HG02884 (cell line): ENCODE results near the gene DDX50.
"Not testable (repeated sequence)": the region's sequence is repeated elsewhere in the genome, so short reads cannot be mapped to it uniquely, and the experiment has no call there.

ENCODE experiments used
- ATAC-seq: cut with Tn5 transposase; IDR thresholded peaks from one replicate; pipeline ENCODE4 v1.9.1; 2021; ENCODE audit warnings: mild to moderate bottlenecking, moderate library complexity; ENCODE audit not compliant: unreplicated experiment

DDX50 gene, protein sequence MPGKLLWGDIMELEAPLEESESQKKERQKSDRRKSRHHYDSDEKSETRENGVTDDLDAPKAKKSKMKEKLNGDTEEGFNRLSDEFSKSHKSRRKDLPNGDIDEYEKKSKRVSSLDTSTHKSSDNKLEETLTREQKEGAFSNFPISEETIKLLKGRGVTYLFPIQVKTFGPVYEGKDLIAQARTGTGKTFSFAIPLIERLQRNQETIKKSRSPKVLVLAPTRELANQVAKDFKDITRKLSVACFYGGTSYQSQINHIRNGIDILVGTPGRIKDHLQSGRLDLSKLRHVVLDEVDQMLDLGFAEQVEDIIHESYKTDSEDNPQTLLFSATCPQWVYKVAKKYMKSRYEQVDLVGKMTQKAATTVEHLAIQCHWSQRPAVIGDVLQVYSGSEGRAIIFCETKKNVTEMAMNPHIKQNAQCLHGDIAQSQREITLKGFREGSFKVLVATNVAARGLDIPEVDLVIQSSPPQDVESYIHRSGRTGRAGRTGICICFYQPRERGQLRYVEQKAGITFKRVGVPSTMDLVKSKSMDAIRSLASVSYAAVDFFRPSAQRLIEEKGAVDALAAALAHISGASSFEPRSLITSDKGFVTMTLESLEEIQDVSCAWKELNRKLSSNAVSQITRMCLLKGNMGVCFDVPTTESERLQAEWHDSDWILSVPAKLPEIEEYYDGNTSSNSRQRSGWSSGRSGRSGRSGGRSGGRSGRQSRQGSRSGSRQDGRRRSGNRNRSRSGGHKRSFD

DNA sequence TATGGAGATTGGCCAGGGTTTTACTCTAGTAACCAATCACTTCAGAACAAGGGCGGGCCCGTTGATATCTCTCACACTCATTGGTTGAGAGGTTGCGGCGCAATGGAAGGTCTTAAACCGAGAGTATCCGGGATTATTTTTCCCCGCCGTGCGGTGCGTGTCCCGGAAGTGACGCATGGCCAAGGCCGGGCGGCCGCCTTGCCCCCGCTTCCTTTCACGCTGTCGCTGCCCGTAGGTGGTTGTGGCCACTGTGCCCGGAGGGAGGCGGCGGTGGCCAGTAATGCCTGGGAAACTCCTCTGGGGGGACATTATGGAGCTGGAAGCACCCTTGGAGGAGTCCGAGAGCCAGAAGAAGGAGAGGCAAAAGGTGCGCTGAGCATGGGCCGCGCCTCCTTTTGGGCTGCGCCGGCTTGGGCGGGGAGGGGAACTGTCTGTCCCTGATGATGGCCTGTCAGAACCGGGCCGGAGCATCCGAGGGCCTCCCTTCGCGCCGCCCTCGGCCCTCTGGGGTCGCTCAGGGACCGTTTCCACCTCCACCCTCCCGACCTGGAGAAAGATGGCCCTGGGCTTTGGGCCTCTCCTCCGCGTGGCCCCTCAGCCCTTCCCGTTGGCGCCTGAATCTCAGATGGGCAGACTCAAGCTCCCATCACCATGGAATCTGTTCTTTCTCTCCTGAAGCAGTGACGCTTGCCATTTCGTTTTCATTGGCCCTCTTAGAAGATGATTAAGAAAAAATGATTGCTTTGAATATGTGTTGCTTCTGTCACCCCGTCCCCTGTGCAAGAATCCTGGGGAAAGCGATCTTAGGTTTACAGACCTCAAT is at the start of gene DDX50:
TSS of gene DDX50 (plus strand) at position 211 of the 823 bp plus-strand sequence. CDS start at position 281, 70 bp downstream.
- peak; percentile 97 for ATAC-seq

DNA sequence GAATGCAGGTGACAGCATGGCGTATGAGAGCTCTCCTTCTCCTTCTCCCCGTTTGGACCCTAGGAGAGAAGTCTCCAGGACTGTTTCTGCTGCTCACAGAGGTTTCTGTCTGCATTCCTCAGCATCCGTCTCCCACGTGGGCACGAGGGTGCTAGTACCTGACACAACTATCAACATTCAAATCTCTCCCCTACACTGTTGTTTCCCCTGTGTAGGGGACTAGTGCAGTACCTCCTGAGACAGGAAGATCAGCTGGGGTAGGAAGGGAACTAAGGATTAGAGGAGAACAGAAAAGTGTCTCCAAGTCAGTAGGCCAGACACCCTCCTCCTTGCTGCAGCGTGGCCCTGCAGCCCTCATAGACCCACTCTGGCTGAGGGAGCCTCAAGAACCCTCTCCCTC is 44.8 kb upstream of the DDX50 start:
- no peak for ATAC-seq

DNA sequence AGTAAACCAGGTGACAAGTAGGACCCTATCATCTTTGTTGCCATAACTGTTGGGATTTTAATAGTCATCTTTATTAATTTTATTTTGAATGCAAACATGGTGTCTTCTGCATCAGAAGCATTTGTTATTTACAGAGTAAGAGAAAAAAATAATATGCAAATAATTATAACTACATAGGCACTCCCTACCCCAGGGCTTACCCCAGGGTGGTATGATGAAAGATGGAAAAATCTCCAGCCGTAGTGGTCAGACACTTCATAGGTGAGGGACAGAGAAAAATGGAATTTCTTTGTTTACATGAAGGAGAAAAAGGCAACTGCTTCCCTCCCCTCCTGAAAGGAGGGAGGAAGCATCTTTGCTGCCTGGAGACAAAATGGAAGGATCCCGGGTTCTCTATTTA is 44.1 kb upstream of the DDX50 start:
- ATAC-seq = no peak

DNA sequence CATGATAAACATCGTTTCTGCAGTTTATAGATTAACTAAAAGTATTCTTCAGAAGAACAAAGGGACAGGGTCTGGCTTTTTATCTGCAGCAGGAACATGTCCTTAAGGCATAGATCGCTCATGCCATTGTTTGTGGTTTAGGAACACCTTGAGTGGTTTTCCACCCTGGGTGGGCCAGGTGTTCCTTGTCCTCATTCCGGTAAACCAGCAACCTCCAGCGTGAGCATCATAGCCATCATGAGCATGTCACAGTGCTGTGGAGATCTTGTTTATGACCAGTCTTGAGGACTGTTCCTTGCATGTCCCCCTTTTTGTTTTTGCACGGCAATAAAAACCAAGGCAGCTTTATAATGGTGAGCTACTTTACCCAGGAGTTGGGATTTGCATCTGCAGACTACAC is 39.9 kb upstream of the DDX50 start:
- ATAC-seq = no peak

DNA sequence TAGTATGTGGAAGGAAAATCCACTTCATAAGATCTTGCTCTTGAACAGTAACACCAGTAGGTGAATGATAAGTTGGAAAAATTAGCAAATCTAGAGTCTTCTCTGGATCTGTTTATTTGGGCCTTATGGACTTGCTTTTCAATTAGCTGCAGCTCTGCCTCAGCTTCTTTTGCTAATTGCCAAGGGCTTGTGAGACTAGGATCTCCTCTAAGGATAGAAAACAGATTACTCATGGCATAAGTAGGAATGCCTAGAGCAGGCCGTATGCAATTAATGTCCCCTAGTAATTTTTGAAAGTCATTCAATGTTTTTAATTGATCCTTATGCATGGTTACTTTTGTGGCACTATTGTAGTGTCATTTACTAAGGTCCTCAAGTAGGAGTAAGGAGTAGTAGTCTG is 36.5 kb upstream of the DDX50 start:
- ATAC-seq = no peak

DNA sequence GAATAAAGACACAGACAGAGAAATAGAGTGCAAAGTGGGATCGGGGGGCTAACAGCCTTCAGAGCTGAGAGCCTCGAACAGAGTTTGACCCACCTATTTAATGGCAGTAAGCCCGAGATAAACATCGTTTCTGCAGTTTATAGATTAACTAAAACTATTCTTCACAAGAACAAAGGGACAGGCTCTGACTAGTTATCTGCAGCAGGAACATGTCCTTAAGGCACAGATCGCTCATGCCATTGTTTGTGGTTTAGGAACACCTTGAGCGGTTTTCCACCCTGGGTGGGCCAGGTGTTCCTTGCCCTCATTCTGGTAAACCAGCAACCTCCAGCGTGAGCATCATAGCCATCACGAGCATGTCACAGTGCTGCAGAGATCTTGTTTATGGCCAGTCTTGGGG is 32.9 kb upstream of the DDX50 start:
- ATAC-seq = not testable (repeated sequence)

DNA sequence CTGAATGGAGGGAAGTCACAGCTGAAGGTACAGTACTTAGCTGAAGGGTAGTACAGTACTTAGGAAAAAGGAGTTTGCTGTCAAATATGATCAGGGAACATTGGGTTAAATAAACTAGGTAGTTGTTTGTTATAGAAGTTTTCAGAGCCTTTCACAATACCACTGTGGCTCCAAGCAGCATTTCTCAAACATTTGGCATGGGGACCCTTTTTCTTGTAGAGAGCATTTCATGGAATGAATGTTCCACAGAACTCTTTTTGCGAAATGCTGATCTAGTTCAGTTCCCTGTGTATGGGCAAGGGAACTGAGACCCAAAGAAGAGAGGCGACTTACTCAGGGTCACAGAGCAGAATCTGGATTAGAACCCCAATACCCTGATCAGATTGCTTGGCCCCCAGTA is 31.5 kb upstream of the DDX50 start:
- ATAC-seq = no peak

DNA sequence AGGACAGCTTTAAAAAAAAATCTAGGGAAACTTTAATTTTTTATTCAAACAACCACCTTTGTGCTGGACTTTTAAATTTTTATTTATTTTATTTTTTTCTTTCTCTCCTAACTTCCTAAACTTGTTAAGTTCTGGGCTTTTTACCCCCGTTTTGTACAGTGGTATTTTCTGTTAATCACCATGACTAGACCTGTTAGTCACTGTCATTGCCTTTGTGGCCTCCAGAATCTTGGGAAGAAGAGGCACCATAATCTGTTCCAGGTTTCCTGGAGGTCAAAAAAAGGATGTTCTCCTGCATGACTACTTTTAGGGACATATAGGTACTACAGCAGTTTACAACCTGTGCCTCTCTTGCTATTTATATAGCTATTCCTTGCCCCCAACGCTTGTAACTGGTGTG is 31.1 kb upstream of the DDX50 start:
- ATAC-seq = no peak

DNA sequence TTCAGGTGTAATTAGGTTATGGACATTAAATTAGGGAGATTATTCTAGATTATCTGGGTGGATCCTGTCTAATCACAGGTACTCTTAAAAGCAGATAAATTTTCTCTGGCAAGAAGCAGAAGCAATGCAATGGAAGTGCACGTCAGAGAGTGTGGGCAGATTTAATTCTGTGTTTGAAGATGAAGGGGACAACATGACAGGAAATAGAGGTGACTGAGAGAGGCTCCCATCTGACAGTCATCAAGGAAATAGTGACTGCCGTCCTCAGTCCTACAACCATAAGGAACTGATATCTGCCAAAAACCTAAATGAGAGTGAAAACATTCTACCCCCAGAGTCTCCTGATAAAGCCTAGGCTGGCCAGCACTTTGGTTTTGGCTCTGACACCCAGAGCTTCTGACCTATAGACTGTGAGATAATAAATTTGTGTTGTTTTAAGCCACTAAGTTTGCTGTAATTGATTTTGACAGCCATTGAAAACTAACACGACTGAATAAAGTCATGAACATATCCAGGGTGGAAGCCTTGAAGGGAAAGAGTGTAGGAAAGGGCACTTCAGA is 30.5 kb upstream of the DDX50 start:
- no peak for ATAC-seq

DNA sequence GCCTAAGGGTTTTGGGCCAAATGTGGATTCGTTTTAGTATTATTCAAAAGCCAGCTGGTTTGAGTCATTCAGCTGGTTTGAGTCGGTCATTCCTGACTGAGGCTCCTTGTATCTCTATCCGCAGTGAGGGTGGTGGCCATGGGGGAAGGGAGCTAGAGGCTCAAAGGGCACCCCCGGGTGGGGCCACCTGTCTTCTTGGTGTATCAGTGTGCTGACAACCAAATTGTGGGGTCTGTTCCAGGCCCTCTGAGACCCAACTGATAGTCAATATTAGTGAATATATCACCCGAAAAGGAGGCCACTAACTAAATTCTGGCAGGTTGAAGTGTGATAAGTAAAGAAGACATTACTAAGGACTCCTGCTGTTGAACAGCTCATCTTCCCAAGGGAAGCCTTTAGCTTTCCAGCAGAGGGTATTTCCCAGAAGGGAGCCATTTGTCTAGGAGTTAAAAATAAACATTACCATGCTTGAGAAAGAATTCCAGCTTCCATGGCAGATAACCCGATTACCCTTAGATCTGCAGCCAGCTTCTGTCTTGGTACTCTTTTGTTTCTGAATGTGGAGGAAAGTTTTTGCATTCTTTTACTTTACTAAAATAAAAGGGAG is 29.9 kb upstream of the DDX50 start:
- no peak for ATAC-seq

DNA sequence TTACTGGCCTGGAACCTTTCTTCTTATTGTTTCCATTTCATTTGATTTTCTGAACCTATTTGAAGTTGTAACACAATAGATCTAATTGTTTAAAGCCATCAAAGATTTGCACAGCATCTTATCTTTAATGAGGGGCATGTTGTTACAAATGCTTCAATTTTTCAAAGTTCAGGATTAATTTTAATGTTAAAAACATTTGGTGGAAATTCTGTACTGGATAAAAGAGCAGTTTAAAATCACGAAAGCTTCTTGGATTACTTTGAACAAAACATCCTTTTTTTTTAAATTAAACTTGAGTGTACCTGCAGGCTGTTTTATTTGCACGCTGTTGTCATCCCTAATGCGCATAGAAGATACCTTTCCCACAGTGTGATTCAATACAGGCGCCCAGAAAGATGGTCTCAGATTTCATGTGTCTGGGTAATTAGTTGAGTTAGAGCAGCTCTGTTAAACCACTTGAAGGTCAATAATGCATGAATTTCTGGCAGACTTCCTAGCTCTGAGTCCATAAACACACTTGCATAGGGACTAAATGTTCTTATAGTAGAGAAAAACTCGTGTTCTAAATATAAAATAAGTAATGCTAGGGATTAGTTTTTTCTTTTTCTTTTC is 29.3 kb upstream of the DDX50 start:
- ATAC-seq = no peak

DNA sequence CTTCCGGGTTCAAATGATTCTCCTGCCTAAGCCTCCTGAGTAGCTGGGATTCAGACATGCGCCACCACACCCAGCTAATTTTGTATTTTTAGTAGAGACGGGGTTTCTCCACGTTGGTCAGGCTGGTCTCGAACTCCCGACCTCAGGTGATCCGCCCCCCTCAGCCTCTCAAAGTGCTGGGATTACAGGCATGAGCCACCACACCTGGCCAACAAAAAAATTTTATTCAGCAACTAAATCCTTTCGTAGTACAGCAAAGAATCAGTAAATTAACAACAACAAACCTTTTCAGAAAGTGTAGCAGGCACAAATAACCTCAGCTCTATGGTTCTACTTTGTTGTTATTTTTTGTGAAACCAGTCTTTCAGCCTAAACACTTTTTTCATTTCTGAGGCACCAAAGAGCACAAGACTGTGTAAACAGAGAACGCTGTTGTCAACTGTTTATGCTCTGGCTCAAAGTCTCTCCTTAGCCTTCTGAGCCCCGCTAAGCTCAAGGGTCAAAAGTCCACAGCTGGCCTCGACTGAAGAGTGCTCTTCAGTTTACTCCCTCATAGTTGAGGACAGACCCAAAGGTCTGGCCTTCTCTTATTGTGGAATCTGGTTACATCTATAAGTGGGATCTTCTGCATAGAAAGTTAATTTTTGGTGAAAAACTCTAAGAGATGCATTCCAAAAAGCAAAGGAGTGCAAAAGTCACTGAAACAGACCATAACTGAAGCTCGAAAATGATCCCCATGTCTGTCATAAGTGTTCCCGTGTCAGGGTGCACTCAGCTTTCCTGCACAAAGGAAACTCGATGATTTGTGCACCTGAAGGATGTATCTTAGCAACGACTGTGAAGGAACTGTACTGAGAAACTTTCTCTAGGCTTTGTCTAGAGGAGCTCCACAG is 24.6 kb upstream of the DDX50 start:
- ATAC-seq = no peak

DNA sequence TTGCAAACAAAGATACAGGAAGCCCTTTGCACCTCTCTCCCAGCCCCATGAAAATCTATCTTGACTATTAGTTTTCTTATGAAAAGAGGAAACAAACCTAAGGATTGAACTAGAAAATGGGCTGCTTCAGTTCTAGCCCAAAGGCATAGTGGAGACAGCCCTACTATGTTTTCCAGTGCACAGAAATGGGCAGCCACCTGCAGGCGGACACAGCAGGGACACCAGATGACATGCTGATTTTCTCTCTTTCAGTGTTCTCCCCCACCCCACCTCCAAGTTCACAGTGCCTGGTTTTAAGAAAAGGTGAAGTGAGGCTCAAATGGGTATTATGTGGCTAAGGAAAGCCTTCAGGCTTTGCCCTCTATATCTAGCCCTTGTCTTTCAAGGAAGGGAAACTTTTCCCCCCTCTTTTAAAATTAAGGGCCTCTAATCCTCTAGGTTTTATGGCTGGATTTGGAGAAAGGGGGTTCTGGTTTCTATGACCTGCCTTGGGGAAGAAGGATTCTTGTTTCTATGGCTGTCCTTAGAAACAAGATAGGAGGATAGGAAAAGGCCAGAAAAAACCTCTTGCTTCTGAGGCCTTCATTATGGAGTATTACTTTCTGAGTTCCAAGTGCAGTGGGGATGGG is 23.5 kb upstream of the DDX50 start:
- ATAC-seq = no peak

DNA sequence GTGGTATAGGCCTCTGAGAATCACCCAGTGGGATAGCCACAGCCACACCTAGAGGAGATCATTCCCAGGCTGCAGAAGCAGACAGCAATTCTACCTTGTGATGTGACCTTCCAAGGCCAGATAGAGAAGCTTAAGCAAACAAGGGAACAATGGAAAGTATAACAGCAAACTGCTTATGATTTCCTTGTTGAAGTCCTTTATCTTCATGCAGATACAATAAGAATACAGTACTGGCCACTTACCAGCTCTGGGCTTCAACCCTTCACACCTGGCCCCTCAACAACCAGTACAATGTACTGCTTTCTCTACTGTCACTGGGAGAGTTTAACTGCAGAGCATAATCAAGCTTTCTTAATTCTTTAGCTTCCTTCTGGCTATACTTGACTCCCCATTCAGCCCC is 22.6 kb upstream of the DDX50 start:
- ATAC-seq = no peak

DNA sequence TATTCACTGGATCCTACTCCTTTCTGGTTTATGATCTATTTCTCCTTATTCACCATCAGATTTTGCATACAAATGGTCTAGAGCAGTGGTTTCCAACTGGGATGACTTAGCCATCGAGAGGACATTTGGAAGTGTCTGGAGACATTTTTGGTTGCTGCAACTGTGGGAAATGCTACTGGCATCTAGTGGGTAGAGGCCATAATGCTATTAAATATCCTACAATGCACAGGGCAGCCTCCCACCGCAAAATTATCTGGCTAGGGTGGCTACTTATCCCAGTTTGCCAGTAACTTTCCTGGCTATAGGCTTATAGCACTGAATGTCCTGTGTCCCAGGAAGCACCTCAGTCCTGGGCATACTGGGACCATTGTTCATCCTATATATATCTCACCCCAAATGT is 21.5 kb upstream of the DDX50 start:
- no peak for ATAC-seq

DNA sequence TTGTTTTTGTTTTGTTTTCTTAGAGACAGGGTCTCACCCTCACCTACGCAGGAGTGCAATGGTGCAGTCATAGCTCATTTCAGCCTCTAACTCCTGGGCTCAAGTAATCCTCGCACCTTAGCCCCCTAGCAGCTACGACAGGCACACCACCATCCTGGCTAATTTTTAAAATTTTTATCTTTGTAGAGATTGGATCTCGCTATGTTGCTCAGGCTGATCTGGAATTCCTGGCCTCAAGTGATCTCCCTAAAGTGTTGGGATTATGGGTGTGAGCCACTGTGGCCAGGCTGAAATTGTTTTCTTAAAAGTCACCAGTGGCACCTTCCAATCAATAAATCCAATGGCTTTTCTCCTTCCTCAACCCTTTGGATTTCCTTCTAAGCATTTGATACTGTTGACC is 20.9 kb upstream of the DDX50 start:
- ATAC-seq = no peak

DNA sequence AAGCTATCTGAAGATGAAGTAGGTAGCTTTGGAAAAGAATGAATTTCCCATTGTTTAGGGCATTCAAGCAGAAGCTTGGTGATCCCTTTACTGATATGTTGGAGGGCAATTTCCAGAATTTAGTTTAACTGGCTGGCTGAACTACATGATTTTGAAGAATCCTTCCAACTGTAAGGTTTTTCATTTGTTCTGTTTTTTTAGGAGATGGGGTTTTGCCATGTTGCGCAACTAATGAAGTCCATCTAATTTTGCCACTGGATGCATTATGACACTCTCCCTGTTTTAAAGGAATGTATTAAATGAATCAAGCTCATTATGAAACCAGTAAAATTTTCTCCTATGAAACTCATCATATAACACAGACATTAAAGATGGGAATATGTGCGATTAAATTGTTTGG is 6.1 kb upstream of the DDX50 start:
- ATAC-seq = no peak

DNA sequence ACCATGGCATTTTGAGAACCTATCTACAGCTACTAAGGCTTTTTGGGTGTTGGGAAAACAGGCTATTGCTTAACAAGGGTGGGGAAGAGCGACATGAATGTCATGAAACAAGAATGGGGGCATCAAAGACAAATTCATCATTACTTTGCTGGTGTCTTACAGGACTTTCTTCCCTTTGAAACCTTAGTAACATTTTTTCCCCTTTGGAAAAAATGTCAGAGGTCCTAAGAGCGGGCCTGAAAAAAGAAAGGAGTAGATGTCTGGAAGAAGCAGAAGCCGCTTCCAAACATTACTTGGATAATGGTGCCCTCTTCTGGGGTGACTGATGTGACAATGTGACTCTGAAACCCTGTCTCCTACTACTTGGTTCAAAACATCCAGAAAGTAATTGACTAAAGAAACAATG is 3.8 kb upstream of the DDX50 start:
- no peak for ATAC-seq

DNA sequence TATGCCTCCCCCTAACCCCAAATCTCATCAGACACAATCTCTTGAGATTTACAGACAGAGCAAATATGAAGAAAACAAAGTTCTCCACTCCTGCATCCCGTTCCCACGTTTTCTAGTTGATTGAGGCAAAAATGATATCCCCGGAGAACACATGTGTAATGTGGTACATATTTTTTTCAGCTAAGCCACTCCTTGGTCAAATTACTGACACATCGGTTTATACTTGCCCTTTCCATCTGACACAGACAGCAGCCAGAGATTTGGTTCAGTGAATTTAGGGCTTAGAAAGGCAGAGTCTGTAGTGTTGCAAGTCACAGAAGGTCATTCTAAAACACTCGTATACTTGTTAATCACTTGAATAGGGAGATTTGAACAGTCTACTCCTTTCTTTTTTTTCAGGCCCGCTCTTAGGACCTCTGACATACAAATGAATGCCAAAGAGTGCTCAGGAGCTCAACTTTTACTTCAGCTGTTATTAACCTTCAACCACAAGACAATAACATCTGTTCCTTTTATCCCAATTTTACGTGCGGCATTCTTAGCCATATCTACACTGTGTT is 1.8 kb upstream of the DDX50 start:
- no peak for ATAC-seq
